ENCODE measurements around the gene UVRAG. TPM values are rescaled to one million over a fixed set of nuclear protein-coding genes. Genes with fewer than 3 reads are reported as not detected.

The UVRAG gene
- total RNA-seq, 1 donor from 2014 or later: 103 TPM

DNA sequence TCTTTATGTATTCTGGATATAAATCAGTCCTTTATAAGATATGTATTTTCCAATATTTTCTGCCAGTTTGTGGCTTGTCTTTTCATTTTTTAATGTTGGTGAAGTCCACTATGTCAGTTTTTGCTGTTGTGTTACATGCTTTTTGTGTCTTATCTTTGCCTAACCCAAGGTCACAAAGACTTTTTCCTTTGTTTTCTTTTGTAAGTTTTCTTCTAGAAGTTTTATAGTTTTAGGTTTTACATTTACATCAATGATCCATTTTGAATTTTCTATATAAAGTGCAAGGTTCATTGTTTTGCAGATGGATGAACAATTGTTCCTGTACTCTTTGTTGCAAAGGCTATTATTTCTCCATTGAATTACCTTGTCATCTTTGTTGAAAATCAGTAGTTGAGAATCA lies 69.3 kb downstream of the UVRAG start:
- Mint-ChIP-seq H3K9me3 (no peaks in the 10 kb centered on the region), H3K27me3 (no peaks in the 10 kb centered on the region), H3K27ac (peak overlapping the region; percentile 27), H3K4me1 (peaks cover 54% of the 10 kb centered on the region), H3K36me3 (ENCODE audit: low read depth) (peaks cover 55% of the 10 kb centered on the region), H3K4me3 (no peak overlapping the region)
- POLR2A ChIA-PET: no interaction called here
- DNase-seq (no peak), ATAC-seq (ENCODE audit: low read depth) (no peak)
- intact Hi-C loops (cut with micrococcal nuclease): no loop called here
- CTCF ChIA-PET: interaction anchor here (0.8 to 1.4 kb wide), 5 partner anchors 11 to 82 kb away, joined by 3 to 4 read pairs (median 3); no protein-coding TSS in a partner anchor
- TF ChIP-seq, protein P1, sequence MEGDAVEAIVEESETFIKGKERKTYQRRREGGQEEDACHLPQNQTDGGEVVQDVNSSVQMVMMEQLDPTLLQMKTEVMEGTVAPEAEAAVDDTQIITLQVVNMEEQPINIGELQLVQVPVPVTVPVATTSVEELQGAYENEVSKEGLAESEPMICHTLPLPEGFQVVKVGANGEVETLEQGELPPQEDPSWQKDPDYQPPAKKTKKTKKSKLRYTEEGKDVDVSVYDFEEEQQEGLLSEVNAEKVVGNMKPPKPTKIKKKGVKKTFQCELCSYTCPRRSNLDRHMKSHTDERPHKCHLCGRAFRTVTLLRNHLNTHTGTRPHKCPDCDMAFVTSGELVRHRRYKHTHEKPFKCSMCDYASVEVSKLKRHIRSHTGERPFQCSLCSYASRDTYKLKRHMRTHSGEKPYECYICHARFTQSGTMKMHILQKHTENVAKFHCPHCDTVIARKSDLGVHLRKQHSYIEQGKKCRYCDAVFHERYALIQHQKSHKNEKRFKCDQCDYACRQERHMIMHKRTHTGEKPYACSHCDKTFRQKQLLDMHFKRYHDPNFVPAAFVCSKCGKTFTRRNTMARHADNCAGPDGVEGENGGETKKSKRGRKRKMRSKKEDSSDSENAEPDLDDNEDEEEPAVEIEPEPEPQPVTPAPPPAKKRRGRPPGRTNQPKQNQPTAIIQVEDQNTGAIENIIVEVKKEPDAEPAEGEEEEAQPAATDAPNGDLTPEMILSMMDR (IDR thresholded peaks at IDR 0.05): no peak

DNA sequence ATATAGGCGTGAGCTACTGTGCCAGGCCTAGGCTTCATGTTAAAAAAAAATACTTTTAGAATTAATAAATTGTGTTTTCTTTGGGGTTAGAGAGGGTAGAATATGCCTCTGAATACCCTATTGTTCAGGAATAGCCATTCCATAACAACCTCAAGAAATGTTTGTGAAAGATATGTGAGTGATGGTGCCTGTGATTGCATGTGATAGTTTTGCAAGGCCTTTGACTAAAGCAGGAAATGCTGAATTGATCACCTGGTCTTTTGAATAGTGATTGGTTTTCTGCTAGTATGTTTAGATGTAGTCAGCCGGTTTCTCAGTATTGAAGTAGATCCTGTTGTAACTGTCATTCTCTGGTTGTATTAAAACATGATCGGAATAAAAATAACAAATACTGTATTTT lies 73.4 kb downstream of the UVRAG start:
- Mint-ChIP-seq H3K9me3 (no peaks in the 10 kb centered on the region), H3K27ac (peak overlapping the region; percentile 88), H3K27me3 (no peaks in the 10 kb centered on the region), H3K4me3 (no peak overlapping the region), H3K36me3 (ENCODE audit: low read depth) (peaks cover 54% of the 10 kb centered on the region), H3K4me1 (peaks cover 84% of the 10 kb centered on the region)
- TF ChIP-seq, protein P1 (IDR thresholded peaks at IDR 0.05): no peak
- intact Hi-C loops (cut with micrococcal nuclease): no loop called here
- no peak for DNase-seq
- ATAC-seq (ENCODE audit: low read depth): no peak
- CTCF ChIA-PET: no interaction called here
- POLR2A ChIA-PET: interaction anchor here (2.4 kb wide), 1 partner anchor 15 kb away, joined by 13 read pairs; no protein-coding TSS in a partner anchor

DNA sequence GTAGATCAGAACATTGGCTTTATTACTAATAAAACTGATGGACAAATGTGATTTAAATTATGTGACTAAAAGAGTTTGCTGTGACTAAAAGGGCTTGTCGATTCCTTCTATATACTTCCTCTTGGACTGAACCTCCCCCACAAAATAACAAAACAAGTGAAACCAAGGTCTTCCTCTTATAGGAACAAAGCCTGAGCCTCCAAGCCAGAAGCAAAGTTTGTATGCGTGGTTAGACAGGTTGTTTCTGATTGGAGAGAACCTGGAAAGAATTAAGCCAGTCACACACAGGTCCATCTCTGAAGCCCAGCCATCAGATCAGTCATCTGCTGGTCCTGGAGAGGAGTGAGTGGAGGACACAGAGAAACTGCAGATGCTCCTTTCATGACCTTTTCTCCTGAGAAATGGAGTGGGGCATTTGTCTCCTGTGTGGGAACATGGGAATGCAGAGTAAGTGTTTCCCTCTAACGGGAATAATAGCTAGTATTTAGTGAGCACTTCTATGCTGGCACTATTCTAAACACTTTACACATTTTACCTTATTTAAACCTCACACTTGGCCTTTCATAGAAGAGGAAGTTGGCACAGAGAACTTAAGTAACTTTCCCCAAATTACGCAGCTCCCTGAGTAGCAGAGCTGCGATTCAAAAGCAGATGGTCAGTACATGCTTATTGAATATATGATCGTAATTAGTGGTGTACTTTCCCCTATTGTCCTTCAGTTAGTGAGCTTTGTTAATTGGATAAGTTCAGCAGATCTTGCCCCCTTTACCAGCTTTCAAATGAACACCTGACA lies 77.1 kb downstream of the UVRAG start:
- ATAC-seq (ENCODE audit: low read depth) (peak; percentile 73), DNase-seq (no peak)
- H3K4me3 Mint-ChIP-seq: peak overlapping the region; percentile 72
- peak overlapping the region; percentile 90 for H3K27ac Mint-ChIP-seq
- H3K36me3 Mint-ChIP-seq (ENCODE audit: low read depth): peaks cover 54% of the 10 kb centered on the region
- no peaks in the 10 kb centered on the region for H3K27me3 Mint-ChIP-seq
- H3K9me3 Mint-ChIP-seq: no peaks in the 10 kb centered on the region
- TF ChIP-seq, protein P1 (IDR thresholded peaks at IDR 0.05): no peak
- ChIA-PET POLR2A (interaction anchor here (1.1 to 3.5 kb wide), 5 partner anchors 12 to 316 kb away, joined by 3 to 16 read pairs (median 5); no protein-coding TSS in a partner anchor), CTCF (interaction anchor here (0.9 to 3.4 kb wide), 9 partner anchors 11 to 342 kb away, joined by 3 to 19 read pairs (median 6); no protein-coding TSS in a partner anchor)
- H3K4me1 Mint-ChIP-seq: peaks cover 88% of the 10 kb centered on the region
- intact Hi-C loops (cut with micrococcal nuclease): loop anchor here (1.0 to 10.0 kb wide), 7 partner anchors 19 to 783 kb away; partner anchors contain the start of genes GVQW3, LRRC32, THAP12 and UVRAG

DNA sequence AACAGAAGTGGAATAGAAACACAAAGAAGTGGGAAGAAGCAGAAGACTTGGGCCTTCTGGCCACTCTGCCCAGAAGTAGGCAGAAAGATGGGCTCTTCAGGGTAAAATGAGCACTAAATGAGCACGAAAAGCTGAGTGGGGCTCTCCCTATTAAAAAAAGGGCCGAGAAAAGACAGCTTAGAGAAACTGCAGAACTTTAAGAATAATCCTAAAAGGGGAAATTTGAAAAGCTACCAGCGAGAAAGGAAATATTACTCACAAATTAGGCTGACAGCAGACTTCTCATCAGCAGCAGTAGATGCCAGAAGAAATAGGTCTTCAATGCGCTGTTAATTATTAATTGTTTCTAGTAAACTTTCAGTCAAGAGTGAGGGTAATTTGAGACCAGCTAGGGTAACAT lies 78.2 kb downstream of the UVRAG start:
- ChIA-PET POLR2A (interaction anchor here (0.6 to 3.5 kb wide), 16 partner anchors 10 to 1125 kb away, joined by 3 to 21 read pairs (median 6); no protein-coding TSS in a partner anchor), CTCF (interaction anchor here (0.7 to 3.4 kb wide), 7 partner anchors 10 to 315 kb away, joined by 3 to 19 read pairs (median 8); no protein-coding TSS in a partner anchor)
- H3K9me3 Mint-ChIP-seq: no peaks in the 10 kb centered on the region
- H3K4me3 Mint-ChIP-seq: peak overlapping the region; percentile 72
- peaks cover 83% of the 10 kb centered on the region for H3K4me1 Mint-ChIP-seq
- TF ChIP-seq, protein P1 (IDR thresholded peaks at IDR 0.05): no peak
- H3K27me3 Mint-ChIP-seq: no peaks in the 10 kb centered on the region
- peaks cover 55% of the 10 kb centered on the region for H3K36me3 Mint-ChIP-seq (ENCODE audit: low read depth)
- DNase-seq (no peak), ATAC-seq (ENCODE audit: low read depth) (peak; percentile 12)
- intact Hi-C loops (cut with micrococcal nuclease): loop anchor here (2.0 to 10.0 kb wide), 6 partner anchors 78 to 782 kb away; partner anchors contain the start of genes GVQW3, LRRC32, THAP12 and UVRAG
- H3K27ac Mint-ChIP-seq: peak overlapping the region; percentile 90
